ENCODE measurements around the gene SLC1A2. TPM values are rescaled to one million over a fixed set of nuclear protein-coding genes. Genes with fewer than 3 reads are reported as not detected.

SLC1A2 gene
- total RNA-seq, 4 donors from 2014 or later, result 0.17 to 0.69 (median 0.37) TPM

DNA sequence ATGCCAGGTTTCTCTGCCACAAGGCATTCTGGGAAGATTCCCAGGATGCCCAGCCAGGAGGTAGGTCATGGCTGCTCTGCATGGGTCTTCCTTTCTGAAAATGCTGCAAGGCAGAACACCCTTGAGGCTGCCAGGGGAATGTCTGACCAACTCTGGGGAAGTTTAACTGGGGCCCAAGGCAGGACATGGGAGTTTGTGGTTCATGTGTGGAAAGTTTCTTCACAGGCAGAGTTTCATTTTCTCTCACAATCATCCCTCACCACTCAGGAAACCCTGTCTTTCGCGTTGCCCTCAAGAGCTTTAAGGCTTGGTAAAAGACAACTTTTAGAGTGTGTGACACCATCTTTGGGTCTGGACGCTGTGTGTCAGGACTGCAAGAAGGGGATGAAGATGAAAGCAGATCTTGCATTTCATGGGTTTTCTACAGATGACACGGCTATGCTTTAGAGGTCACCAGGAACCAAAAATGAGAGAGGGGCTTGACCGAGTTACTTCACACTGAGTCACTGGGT is 146.9 kb downstream of the SLC1A2 start:
- no peaks in the 10 kb centered on the region for H3K9me3 ChIP-seq
- H3K4me1 ChIP-seq, result peaks cover 8 to 24% (median 23%) of the 10 kb centered on the region in 4 donors
- no peak for DNase-seq (ENCODE audit: extremely low spot score)
- H3K4me3 ChIP-seq, result no peak overlapping the region
- H3K27me3 ChIP-seq, result no peaks in the 10 kb centered on the region
- WGBS, result 81% methylated on average over 5 of the region's 5 CpGs
- intact Hi-C loops (cut with DNase I), result no loop called here
- TF ChIP-seq POLR2AphosphoS5 (IDR thresholded peaks at IDR 0.05) (no peak), EP300 (IDR thresholded peaks at IDR 0.05) (no peak), POLR2A (IDR thresholded peaks at IDR 0.05; ENCODE audit: low read depth) (no peak)
- TF ChIP-seq, protein P1, sequence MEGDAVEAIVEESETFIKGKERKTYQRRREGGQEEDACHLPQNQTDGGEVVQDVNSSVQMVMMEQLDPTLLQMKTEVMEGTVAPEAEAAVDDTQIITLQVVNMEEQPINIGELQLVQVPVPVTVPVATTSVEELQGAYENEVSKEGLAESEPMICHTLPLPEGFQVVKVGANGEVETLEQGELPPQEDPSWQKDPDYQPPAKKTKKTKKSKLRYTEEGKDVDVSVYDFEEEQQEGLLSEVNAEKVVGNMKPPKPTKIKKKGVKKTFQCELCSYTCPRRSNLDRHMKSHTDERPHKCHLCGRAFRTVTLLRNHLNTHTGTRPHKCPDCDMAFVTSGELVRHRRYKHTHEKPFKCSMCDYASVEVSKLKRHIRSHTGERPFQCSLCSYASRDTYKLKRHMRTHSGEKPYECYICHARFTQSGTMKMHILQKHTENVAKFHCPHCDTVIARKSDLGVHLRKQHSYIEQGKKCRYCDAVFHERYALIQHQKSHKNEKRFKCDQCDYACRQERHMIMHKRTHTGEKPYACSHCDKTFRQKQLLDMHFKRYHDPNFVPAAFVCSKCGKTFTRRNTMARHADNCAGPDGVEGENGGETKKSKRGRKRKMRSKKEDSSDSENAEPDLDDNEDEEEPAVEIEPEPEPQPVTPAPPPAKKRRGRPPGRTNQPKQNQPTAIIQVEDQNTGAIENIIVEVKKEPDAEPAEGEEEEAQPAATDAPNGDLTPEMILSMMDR (IDR thresholded peaks at IDR 0.05), result no peak
- H3K27ac ChIP-seq (replicated peaks in 1 of 4), result no peak overlapping the region
- H3K36me3 ChIP-seq, result no peaks in the 10 kb centered on the region

DNA sequence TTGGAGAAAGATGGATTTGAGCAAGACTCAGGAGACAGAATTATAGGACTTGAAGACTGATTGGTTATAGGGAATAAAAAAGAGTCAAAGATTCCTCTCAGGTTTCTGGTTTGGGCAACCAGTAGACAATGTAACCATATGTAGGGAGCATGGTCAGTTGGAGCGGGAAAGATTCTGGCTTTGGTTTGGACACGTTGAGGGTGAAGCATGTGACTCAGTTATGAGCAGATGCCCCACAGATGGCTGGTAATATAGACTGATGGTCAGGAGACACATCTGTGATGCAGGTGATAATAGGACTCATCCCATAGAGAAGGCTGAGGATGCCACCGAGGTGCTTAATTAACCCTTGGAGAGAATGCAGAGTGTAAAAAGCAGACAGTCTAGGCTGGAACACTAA is 148.3 kb downstream of the SLC1A2 start:
- DNase-seq (ENCODE audit: extremely low spot score), result no peak
- H3K4me3 ChIP-seq, result no peak overlapping the region
- H3K36me3 ChIP-seq, result no peaks in the 10 kb centered on the region
- intact Hi-C loops (cut with DNase I), result no loop called here
- H3K9me3 ChIP-seq, result no peaks in the 10 kb centered on the region
- H3K27ac ChIP-seq (replicated peaks in 1 of 4), result no peak overlapping the region
- H3K27me3 ChIP-seq, result no peaks in the 10 kb centered on the region
- WGBS, result 95% methylated on average over 3 of the region's 3 CpGs
- H3K4me1 ChIP-seq, result peaks cover 8 to 20% (median 15%) of the 10 kb centered on the region in 4 donors
- no peak for TF ChIP-seq POLR2AphosphoS5 (IDR thresholded peaks at IDR 0.05)
- no peak for TF ChIP-seq EP300 (IDR thresholded peaks at IDR 0.05)
- TF ChIP-seq, protein P1 (IDR thresholded peaks at IDR 0.05), result no peak
- no peak for TF ChIP-seq POLR2A (IDR thresholded peaks at IDR 0.05; ENCODE audit: low read depth)

DNA sequence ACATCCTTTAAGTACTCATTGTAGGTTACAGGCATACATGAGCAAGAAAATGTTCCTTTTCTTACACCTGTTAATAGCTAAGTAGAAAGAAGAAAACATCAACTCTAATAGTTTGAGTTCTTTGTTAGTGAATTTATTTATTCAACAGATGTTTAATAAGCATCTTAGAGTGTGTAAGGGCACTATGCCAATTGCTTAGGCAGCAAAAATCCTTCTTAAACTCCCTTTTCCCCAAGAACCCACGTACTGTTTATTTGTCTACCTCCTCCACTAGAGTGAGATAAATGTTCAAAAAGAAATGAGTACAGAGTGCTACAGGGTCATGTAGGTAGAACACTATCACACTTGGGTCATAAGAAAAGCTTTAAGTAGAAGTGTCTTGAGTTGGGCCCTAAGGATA is 149.0 kb downstream of the SLC1A2 start:
- Histone ChIP-seq H3K27me3 (no peaks in the 10 kb centered on the region), H3K4me3 (no peak overlapping the region), H3K36me3 (no peaks in the 10 kb centered on the region), H3K4me1 (peaks cover 5 to 13% (median 9%) of the 10 kb centered on the region in 4 donors), H3K9me3 (no peaks in the 10 kb centered on the region), H3K27ac (replicated peaks in 1 of 4) (no peak overlapping the region)
- no peak for DNase-seq (ENCODE audit: extremely low spot score)
- TF ChIP-seq EP300 (IDR thresholded peaks at IDR 0.05) (no peak), POLR2AphosphoS5 (IDR thresholded peaks at IDR 0.05) (no peak), POLR2A (IDR thresholded peaks at IDR 0.05; ENCODE audit: low read depth) (no peak)
- TF ChIP-seq, protein P1 (IDR thresholded peaks at IDR 0.05), result no peak
- intact Hi-C loops (cut with DNase I), result no loop called here
- WGBS, result 41% methylated on average over 1 of the region's 1 CpG

DNA sequence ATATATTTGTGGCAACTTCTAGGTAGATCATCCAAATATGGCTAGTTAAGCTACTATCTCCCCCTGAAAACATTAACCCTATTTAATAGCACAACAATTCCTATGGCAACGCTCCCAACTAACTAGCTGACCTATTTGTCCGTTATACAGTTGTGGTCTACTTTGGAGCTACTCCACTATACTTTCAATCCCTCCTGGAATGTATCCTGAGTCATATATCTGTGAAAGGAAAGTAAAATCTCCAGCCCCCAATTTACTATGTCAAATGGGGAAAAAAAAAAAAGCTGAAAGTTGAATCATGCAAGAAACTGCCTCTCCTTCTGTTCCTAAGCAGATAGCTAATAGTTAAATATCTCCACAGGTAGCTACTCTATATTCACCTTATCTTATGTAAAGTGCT is 151.9 kb downstream of the SLC1A2 start:
- Histone ChIP-seq H3K27me3 (no peaks in the 10 kb centered on the region), H3K4me1 (peaks cover 0 to 10% (median 4%) of the 10 kb centered on the region in 4 donors), H3K4me3 (no peak overlapping the region), H3K9me3 (no peaks in the 10 kb centered on the region), H3K27ac (replicated peaks in 1 of 4) (no peak overlapping the region), H3K36me3 (no peaks in the 10 kb centered on the region)
- WGBS, result 74% methylated on average over 2 of the region's 2 CpGs
- no peak for DNase-seq (ENCODE audit: extremely low spot score)
- TF ChIP-seq POLR2A (IDR thresholded peaks at IDR 0.05; ENCODE audit: low read depth) (no peak), POLR2AphosphoS5 (IDR thresholded peaks at IDR 0.05) (no peak), EP300 (IDR thresholded peaks at IDR 0.05) (no peak)
- TF ChIP-seq, protein P1 (IDR thresholded peaks at IDR 0.05), result no peak
- intact Hi-C loops (cut with DNase I), result no loop called here
